Measurements from ENCODE around the gene SORCS2. TPM values are rescaled to one million over a fixed set of nuclear protein-coding genes. Genes with fewer than 3 reads are reported as not detected.

Gene SORCS2
- total RNA-seq, 1 donor from 2014 or later: 13.8 TPM

- H3K36me3 ChIP-seq (ENCODE audit: insufficient read depth, low read length): no peaks in the 10 kb centered on the region
- Mint-ChIP-seq H3K9me3 (ENCODE audit: unreplicated experiment) (no peaks in the 10 kb centered on the region), H3K27me3 (ENCODE audit: low read depth, unreplicated experiment) (peaks cover 36% of the 10 kb centered on the region), H3K4me3 (ENCODE audit: unreplicated experiment) (no peak overlapping the region), H3K36me3 (ENCODE audit: low read depth, unreplicated experiment) (no peaks in the 10 kb centered on the region), H3K27ac (ENCODE audit: unreplicated experiment) (no peak overlapping the region), H3K4me1 (ENCODE audit: low read depth, unreplicated experiment) (peaks cover 14% of the 10 kb centered on the region)
- H2AFZ ChIP-seq (ENCODE audit: low read depth, low read length): peak overlapping the region; percentile 53
- H3K27ac ChIP-seq (ENCODE audit: low read depth, low read length): peak overlapping the region; percentile 21
- no peaks in the 10 kb centered on the region for H3K9me3 ChIP-seq (ENCODE audit: insufficient read depth, low read depth, low read length)
- H4K20me1 ChIP-seq (ENCODE audit: insufficient read depth, low read length): no peaks in the 10 kb centered on the region
- H3K9ac ChIP-seq (ENCODE audit: low read length): peak overlapping the region; percentile 51
- peaks cover 3% of the 10 kb centered on the region for H3K27me3 ChIP-seq (ENCODE audit: insufficient read depth, low read length)
- no peaks in the 10 kb centered on the region for H3K79me2 ChIP-seq (ENCODE audit: insufficient read depth, low read length)
- peaks cover 46% of the 10 kb centered on the region for H3K4me1 ChIP-seq (ENCODE audit: insufficient read depth, low read length)
- peak; percentile 23 for DNase-seq (ENCODE audit: low read depth)
- peak overlapping the region; percentile 60 for H3K4me2 ChIP-seq (ENCODE audit: low read length)
- H3K4me3 ChIP-seq (ENCODE audit: insufficient read depth, low read depth, low read length): no peak overlapping the region
- TF ChIP-seq EZH2 (IDR thresholded peaks at IDR 0.05; ENCODE audit: insufficient read depth, low read length) (no peak), CTCF (IDR thresholded peaks at IDR 0.05; ENCODE audit: insufficient read depth, low read depth, low read length) (no peak)
- no peak for FAIRE-seq
Observed at GRCh38 chr4:7655511-7656243, 463.3 kb downstream of the SORCS2 start.

- Histone ChIP-seq H3K27me3 (ENCODE audit: insufficient read depth, low read length) (peaks cover 3% of the 10 kb centered on the region), H3K36me3 (ENCODE audit: insufficient read depth, low read length) (no peaks in the 10 kb centered on the region), H4K20me1 (ENCODE audit: insufficient read depth, low read length) (no peaks in the 10 kb centered on the region), H3K9ac (ENCODE audit: low read length) (peak overlapping the region; percentile 51), H3K4me2 (ENCODE audit: low read length) (peak overlapping the region; percentile 60), H3K4me1 (ENCODE audit: insufficient read depth, low read length) (peaks cover 40% of the 10 kb centered on the region), H3K27ac (ENCODE audit: low read depth, low read length) (no peak overlapping the region), H2AFZ (ENCODE audit: low read depth, low read length) (peak overlapping the region; percentile 53), H3K9me3 (ENCODE audit: insufficient read depth, low read depth, low read length) (no peaks in the 10 kb centered on the region), H3K79me2 (ENCODE audit: insufficient read depth, low read length) (no peaks in the 10 kb centered on the region), H3K4me3 (ENCODE audit: insufficient read depth, low read depth, low read length) (no peak overlapping the region)
- no peak overlapping the region for H3K4me3 Mint-ChIP-seq (ENCODE audit: unreplicated experiment)
- peaks cover 40% of the 10 kb centered on the region for H3K27me3 Mint-ChIP-seq (ENCODE audit: low read depth, unreplicated experiment)
- H3K27ac Mint-ChIP-seq (ENCODE audit: unreplicated experiment): no peak overlapping the region
- no peaks in the 10 kb centered on the region for H3K9me3 Mint-ChIP-seq (ENCODE audit: unreplicated experiment)
- TF ChIP-seq EZH2 (IDR thresholded peaks at IDR 0.05; ENCODE audit: insufficient read depth, low read length) (no peak), CTCF (IDR thresholded peaks at IDR 0.05; ENCODE audit: insufficient read depth, low read depth, low read length) (no peak)
- no peaks in the 10 kb centered on the region for H3K36me3 Mint-ChIP-seq (ENCODE audit: low read depth, unreplicated experiment)
- DNase-seq (ENCODE audit: low read depth) (no peak), FAIRE-seq (no peak)
- peaks cover 9% of the 10 kb centered on the region for H3K4me1 Mint-ChIP-seq (ENCODE audit: low read depth, unreplicated experiment)
Observed at GRCh38 chr4:7656244-7656800, 464.0 kb downstream of the SORCS2 start.

Data from astrocyte (in vitro differentiated cells and primary cell).